ENCODE data around the gene HES4. TPM values are rescaled to one million over a fixed set of nuclear protein-coding genes. Genes with fewer than 3 reads are reported as not detected.
A peak's percentile ranks its signal among the peaks of the same experiment; 100 is the strongest.

HES4 gene
- total and polyA plus RNA-seq, 2 of the 13 experiments (the other 11 are each of a cell fraction or from before 2014, with no cell fraction given) = 8.8 to 10.6 TPM

DNA sequence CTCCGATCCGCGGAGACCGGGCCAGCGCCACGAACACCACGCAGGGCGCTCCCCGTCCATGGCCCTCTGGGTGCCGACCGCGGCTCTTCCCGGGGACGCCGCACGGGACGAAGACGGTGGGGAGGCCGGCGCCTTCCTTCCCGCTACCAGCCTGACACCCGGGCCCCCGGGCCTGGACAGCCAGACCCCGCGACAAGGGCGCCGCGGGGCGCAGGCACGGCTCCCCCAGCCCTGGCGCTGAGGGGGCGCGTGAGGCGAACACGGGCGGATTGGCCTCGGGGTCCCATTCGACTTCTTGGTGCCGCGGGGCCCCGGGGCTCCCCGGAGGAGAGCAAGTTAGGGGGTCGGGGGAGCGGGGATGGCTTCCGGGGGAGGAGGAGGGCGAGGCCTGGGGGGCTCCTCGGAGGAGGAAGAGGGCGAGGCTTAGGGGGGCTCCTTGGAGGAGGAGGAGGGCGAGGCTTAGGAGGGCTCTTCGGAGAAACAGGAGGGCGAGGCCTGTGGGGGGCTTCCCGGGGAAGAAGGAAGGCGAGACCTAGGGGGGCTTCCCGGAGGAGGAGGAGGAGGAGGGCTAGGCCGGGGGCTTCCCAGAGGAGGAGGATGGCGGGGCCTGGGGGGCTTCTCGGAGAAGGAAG, 40.0 kb downstream of the HES4 start (continued):
- TF ChIP-seq, protein P1, sequence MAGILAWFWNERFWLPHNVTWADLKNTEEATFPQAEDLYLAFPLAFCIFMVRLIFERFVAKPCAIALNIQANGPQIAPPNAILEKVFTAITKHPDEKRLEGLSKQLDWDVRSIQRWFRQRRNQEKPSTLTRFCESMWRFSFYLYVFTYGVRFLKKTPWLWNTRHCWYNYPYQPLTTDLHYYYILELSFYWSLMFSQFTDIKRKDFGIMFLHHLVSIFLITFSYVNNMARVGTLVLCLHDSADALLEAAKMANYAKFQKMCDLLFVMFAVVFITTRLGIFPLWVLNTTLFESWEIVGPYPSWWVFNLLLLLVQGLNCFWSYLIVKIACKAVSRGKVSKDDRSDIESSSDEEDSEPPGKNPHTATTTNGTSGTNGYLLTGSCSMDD (CRISPR knock-in tag; IDR thresholded peaks at IDR 0.05) = no peak
- TF ChIP-seq POLR2AphosphoS5 (IDR thresholded peaks at IDR 0.05; ENCODE audit: low read depth, low read length) = no peak
- no peak for TF ChIP-seq HOXA5 (CRISPR knock-in tag; IDR thresholded peaks at IDR 0.05)
- TF ChIP-seq, protein P2, sequence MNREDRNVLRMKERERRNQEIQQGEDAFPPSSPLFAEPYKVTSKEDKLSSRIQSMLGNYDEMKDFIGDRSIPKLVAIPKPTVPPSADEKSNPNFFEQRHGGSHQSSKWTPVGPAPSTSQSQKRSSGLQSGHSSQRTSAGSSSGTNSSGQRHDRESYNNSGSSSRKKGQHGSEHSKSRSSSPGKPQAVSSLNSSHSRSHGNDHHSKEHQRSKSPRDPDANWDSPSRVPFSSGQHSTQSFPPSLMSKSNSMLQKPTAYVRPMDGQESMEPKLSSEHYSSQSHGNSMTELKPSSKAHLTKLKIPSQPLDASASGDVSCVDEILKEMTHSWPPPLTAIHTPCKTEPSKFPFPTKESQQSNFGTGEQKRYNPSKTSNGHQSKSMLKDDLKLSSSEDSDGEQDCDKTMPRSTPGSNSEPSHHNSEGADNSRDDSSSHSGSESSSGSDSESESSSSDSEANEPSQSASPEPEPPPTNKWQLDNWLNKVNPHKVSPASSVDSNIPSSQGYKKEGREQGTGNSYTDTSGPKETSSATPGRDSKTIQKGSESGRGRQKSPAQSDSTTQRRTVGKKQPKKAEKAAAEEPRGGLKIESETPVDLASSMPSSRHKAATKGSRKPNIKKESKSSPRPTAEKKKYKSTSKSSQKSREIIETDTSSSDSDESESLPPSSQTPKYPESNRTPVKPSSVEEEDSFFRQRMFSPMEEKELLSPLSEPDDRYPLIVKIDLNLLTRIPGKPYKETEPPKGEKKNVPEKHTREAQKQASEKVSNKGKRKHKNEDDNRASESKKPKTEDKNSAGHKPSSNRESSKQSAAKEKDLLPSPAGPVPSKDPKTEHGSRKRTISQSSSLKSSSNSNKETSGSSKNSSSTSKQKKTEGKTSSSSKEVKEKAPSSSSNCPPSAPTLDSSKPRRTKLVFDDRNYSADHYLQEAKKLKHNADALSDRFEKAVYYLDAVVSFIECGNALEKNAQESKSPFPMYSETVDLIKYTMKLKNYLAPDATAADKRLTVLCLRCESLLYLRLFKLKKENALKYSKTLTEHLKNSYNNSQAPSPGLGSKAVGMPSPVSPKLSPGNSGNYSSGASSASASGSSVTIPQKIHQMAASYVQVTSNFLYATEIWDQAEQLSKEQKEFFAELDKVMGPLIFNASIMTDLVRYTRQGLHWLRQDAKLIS (CRISPR knock-in tag; IDR thresholded peaks at IDR 0.05) = no peak
- no peak for TF ChIP-seq ZNF562 (CRISPR knock-in tag; IDR thresholded peaks at IDR 0.05; ENCODE audit: borderline replicate concordance)
- TF ChIP-seq DR1 (CRISPR knock-in tag; IDR thresholded peaks at IDR 0.05) = no peak
- TF ChIP-seq HIVEP1 (CRISPR knock-in tag; IDR thresholded peaks at IDR 0.05) = no peak
- TF ChIP-seq ZNF777 (CRISPR knock-in tag; IDR thresholded peaks at IDR 0.05) = 0 out of 2 replicates have a peak, but pooled peaks have one; percentile 0
- no peak for TF ChIP-seq SALL1 (CRISPR knock-in tag; IDR thresholded peaks at IDR 0.05)
- TF ChIP-seq KDM3A (CRISPR knock-in tag; IDR thresholded peaks at IDR 0.05; ENCODE audit: low read depth) = peak; percentile 15; the same call in 1 of the 2 replicates
- no peak for TF ChIP-seq SIN3A (IDR thresholded peaks at IDR 0.05; ENCODE audit: borderline replicate concordance, low read depth, low read length)
- TF ChIP-seq DMAP1 (CRISPR knock-in tag; IDR thresholded peaks at IDR 0.05) = no peak
- TF ChIP-seq, protein P3, sequence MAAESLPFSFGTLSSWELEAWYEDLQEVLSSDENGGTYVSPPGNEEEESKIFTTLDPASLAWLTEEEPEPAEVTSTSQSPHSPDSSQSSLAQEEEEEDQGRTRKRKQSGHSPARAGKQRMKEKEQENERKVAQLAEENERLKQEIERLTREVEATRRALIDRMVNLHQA (CRISPR knock-in tag; IDR thresholded peaks at IDR 0.05) = no peak
- TF ChIP-seq, protein P4, sequence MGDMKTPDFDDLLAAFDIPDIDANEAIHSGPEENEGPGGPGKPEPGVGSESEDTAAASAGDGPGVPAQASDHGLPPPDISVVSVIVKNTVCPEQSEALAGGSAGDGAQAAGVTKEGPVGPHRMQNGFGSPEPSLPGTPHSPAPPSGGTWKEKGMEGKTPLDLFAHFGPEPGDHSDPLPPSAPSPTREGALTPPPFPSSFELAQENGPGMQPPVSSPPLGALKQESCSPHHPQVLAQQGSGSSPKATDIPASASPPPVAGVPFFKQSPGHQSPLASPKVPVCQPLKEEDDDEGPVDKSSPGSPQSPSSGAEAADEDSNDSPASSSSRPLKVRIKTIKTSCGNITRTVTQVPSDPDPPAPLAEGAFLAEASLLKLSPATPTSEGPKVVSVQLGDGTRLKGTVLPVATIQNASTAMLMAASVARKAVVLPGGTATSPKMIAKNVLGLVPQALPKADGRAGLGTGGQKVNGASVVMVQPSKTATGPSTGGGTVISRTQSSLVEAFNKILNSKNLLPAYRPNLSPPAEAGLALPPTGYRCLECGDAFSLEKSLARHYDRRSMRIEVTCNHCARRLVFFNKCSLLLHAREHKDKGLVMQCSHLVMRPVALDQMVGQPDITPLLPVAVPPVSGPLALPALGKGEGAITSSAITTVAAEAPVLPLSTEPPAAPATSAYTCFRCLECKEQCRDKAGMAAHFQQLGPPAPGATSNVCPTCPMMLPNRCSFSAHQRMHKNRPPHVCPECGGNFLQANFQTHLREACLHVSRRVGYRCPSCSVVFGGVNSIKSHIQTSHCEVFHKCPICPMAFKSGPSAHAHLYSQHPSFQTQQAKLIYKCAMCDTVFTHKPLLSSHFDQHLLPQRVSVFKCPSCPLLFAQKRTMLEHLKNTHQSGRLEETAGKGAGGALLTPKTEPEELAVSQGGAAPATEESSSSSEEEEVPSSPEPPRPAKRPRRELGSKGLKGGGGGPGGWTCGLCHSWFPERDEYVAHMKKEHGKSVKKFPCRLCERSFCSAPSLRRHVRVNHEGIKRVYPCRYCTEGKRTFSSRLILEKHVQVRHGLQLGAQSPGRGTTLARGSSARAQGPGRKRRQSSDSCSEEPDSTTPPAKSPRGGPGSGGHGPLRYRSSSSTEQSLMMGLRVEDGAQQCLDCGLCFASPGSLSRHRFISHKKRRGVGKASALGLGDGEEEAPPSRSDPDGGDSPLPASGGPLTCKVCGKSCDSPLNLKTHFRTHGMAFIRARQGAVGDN (CRISPR knock-in tag; IDR thresholded peaks at IDR 0.05) = peak; percentile 13; the same call in 1 of the 2 replicates
- no peak for TF ChIP-seq POLR2A (IDR thresholded peaks at IDR 0.05; ENCODE audit: insufficient read depth in 1 of 2, low read depth in 2 of 2, low read length in 2 of 2)
- TF ChIP-seq SP140L (CRISPR knock-in tag; IDR thresholded peaks at IDR 0.05; ENCODE audit: borderline replicate concordance) = no peak
- no peak for TF ChIP-seq NFKB2 (CRISPR knock-in tag; IDR thresholded peaks at IDR 0.05; ENCODE audit: borderline replicate concordance)
- no peak for TF ChIP-seq ZNF773 (CRISPR knock-in tag; IDR thresholded peaks at IDR 0.05; ENCODE audit: borderline replicate concordance)
- TF ChIP-seq ZSCAN31 (CRISPR knock-in tag; IDR thresholded peaks at IDR 0.05; ENCODE audit: low read depth) = 0 out of 2 replicates have a peak, but pooled peaks have one; percentile 2

Data from HepG2 (cell line).